DMS53 (cell line): ENCODE results near the gene ELAVL1.

Source experiments
- DNase-seq: peaks from one replicate; lab custom pipeline; 2025; lab: John Stamatoyannopoulos, UW

The ELAVL1 gene

DNA sequence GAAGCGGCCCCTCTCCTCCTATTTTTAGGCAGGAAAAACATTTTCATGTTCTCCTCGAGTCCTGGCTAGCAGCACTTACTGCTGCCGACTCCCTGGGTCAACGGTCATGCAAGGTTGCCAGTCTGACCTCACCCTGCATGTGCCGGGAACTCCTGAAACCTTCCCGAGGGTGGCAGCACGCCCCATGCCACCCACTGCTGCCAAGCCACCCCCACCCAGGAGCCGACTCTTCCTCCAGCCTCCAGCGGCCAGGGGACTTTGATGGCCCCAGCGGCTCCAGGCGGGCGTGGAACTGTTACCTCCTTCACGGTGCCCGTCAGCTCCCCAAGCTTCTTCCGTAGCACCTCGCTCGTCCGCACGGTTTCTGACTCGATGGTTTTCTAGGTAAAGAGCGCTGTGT is 70.7 kb downstream of the ELAVL1 start:
- DNase-seq: no peak

DNA sequence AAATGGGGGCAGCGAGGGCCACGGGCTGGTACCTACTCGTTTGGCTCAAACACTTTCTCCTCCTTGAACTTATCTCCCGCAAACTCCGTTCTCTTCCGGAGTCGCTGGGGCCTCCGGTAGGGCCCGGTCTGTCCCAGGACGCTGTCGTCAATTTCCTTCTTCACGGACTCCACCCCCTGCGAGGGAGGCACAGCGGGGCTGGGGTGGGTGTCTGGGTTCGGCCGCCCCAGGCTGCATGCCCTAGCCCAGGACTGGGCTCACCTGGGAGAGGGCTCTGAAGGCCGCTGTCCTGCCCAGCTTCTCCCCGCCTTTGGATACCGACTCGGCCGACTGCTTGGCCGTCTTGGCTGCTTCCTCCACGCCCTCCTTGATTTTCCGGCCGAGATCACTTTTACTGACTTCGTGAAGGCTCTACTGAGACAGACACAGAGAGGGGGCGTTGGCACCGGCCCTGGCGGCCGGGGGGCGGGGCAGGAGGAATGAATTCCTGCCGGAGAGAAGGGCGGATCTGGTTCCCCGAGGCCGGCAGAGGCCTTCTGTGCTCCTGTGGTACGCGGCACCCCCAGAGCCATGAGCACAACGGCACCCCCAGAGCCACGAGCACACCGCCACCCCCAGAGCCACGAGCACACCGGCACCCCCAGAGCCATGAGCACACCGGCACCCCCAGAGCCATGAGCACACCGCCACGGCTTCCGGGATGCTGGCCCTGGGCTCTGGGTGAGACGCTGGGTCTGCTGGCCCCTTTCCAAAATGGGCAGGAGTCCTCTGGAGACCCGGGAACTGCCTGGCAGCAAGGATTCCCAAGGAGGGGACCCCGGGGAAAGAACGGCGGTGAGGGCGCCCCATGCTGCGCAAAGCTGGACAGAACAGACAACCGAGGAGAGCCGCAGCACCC is 71.4 kb downstream of the ELAVL1 start:
- no peak for DNase-seq

DNA sequence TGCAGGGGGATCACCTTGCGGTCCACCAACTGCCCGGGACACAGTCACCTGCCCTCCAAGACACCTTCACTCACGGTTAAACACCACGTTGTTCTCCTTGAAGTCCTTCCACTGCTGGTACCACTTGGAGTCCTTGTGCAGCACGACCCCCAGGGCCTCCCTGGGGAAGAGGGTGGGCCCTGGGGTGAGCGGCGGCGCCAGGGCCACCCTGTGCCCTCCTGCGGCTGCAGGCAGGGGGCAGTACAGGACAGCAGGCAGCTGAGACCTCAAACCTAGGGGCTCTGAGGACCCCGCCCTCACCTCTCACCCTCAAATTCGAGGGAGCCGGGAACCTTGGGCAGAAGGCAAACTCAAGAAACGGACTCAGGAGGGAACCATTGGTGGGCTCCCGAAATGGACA is 72.0 kb downstream of the ELAVL1 start:
- no peak for DNase-seq

DNA sequence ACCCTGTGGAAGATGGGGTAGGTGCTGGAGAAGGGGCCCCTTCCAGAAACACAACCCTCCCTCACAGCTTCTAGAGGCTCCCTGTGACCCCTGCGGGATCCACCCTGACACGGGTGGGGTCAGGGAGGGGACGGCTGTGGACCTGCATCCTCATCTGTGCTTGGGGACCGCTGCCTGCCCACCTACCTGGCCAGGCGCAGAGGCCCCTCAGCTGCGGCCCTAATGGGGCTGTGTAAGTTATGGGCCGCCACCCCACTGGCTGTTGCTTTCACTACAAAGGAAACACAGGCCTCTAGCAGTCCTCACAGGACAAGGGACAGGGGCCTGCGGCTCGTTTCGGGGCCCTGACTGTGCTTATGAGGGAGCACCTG is 72.5 kb downstream of the ELAVL1 start:
- DNase-seq: no peak

DNA sequence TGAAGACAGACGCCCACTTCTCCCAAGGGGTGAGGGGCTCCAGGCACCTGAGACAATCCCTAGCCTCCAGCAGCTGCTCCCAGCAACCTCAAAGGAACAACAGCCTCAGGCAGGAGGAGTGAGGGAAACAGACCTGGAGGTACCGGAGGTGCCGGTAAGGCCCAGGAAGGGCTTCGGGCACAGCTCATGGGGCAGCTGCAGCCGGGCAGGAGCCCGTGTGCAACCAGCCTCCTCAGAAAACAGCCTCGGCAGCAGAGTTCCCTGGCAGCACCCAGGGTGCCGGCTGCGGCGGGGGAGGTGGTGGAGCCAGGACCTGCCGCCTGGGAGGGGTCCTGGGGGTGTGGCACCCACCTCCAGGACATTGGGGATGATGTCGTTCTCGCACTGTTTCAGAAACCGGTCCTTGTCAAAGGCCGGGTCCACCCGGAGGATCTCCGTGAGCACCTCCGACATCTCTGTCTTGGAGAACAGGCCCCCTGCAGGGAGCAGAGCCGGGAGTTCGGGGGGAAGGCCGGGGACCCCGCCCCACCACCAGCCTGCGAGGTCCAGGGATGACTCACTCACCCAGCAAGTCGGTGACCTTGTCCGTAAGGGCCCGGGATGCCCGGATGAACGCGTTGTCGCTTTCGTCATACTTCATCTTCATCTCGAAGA is 73.0 kb downstream of the ELAVL1 start:
- DNase-seq: no peak

DNA sequence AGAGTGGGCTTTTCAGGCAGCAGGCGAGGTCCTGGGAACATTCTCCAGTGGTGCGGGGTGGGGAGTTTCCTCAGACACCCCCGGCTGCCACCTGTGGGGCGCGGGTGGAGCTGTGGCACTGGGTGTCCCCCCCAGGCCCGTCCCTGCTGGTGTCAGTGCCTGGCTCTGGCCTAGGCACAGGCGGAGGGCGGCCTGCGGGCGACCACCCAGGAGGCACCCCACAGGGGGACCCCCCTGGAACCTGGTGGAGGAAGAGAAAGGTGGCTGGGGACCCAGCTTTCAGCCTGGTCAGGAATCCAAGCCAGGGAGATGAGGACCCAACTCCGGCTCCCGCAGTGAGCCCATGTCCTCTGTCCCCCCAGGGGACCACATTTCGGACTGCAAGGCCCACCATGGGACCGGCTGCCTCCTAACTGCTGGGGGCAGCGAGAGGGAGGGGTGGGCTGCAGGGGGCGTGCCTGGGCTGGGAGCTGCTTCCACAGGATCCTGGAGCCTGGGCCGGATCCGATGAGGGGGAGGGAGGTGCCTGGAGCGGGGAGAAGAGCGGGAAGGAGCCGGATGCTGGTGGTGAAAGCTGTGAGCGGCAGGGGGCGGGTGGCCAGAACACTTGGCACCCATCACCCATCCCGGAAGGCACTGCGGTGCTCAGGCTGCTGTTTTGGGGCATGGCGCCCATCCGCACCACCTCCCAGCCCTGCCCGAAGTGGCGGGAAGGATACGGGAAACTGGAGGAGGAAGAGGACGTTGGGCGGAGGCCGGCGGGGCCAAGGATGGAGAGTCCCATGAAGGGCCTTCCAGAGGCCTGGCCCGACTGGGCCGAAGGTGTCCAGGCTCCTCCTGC is 74.0 kb downstream of the ELAVL1 start:
- no peak for DNase-seq

DNA sequence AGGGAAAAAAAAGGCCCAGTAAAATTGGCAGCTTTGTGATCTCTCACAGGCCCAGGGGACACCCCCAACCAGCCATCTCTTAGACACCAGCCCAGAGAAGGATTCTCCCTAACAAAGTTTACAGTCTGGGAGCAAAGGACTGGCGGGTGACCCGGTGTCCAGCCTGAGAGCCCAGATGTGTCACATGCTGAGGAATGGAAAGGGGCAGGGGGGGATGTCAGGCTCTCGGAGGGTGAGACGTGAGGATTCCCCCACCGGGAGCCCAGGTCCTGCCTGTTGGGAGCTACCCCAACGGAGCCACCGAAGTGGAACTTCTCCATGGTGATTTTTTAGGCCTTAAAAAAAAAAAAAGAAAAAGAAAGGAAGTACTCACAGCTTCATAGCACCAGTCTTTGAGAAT is 74.7 kb downstream of the ELAVL1 start:
- DNase-seq: no peak

DNA sequence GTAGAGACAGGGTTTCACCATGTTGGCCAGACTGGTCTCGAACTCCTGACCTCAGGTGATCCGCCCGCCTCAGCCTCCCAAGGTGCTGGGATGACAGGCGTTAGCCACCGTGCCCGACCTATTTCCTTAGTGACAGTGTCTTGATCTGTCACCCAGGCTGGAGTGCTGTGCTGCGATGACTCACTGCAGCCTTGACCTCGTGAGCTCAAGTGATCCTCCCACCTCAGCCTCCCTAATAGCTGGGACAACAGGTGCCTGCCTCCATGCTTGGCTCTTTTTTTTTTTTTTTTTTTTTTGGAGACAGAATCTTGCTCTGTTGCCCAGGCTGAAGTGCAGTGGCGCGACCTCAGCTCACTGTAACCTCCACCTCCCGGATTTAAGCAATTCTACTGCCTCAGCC is 75.4 kb downstream of the ELAVL1 start:
- peak; percentile 50 for DNase-seq

DNA sequence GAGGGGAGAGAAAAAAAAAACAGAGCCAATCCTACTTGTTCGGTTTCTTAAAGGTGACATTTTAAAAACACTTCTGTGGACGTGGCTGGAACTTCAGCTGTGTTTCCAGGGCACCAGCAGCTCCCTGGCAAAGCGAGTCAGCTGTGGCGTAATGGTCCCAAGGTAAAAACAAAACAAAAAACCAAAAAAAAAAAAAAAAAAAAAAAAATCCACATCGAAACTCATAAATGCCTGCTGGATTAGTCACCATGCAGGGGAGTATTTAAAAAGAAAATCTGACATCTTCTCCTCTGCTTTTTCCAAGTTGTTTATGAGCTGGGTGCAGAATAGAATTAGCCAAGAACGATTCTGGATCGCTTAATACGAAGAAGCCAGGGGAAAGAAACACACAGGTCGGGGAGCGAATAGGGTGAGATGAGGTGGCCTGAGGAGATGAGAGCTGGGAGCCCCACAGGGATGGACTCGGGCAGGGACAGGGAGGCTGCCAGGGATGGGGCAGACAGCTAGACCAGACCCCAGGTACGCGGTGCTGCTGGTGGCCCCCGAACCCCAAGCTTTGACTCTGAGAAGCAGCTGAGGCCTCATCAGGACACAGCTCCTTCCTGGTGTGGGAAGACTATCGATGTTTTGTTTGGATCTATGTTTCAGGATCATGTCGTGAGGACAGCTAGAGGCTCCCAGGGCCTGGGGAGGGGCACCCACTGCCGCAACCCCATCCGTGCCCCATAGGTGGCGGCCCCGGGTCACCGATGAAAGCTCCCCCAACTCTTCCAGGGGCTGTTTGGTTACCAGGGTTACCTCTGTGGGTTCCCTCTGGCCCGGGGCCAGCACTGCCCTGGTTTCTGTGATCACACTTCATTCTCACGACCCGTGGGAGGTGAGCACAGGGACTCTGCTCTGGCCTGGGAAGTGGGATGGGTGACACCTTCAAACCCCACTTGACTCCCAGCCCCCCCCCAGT is 76.4 kb downstream of the ELAVL1 start:
- DNase-seq: peak; percentile 74

DNA sequence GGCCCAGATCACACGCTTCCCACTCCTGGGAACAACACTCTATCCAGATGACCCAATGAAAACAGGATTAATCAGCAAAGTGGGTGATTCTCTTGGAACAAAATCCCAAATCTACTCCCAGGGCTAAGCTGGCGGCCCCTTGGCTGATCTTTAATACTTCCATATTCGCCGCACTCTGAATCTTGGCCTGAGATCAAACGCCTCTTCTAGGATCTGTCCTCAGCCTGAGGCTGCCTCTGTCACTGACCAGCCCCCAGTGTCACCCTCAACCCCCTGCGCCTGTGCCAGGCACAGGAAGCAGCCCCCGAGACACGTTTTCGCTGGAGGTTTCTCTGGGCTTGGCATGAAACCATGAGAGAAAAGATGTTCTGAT is 77.1 kb downstream of the ELAVL1 start:
- DNase-seq: no peak

DNA sequence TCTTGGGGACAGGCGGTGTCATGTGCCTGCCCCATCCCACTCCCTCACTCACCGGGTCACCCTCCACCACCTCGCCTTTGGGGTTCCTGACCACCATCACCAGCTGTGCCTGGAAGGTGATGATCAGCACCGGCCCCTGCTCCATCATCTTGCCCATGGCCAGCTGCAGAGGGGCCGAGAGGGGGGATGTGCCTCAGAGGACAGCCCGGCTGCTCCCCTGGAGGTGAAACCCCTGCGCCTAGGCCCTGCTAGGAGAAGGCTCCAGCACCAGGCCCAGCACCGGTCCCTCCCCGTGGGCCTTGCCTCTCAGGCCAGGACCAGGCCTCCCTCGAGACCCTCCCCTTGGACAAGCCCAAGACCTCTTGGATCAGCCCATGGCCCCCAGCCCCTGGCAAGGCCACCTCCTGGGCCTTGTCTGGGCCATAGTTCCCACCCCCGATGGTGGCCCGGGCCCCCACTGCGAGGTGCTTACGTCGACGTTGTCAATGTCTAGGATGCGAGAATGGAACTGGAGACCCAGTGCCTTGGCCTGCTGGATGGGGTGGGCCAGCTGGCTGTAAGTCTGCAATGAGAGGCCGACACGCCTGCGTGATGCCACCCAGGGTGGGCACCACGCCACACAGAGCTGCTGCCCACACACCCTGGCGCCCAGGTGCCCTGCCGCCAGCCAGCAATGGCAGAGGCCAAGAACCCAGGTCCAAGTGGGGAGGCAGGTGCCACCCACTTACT is 77.7 kb downstream of the ELAVL1 start:
- no peak for DNase-seq

DNA sequence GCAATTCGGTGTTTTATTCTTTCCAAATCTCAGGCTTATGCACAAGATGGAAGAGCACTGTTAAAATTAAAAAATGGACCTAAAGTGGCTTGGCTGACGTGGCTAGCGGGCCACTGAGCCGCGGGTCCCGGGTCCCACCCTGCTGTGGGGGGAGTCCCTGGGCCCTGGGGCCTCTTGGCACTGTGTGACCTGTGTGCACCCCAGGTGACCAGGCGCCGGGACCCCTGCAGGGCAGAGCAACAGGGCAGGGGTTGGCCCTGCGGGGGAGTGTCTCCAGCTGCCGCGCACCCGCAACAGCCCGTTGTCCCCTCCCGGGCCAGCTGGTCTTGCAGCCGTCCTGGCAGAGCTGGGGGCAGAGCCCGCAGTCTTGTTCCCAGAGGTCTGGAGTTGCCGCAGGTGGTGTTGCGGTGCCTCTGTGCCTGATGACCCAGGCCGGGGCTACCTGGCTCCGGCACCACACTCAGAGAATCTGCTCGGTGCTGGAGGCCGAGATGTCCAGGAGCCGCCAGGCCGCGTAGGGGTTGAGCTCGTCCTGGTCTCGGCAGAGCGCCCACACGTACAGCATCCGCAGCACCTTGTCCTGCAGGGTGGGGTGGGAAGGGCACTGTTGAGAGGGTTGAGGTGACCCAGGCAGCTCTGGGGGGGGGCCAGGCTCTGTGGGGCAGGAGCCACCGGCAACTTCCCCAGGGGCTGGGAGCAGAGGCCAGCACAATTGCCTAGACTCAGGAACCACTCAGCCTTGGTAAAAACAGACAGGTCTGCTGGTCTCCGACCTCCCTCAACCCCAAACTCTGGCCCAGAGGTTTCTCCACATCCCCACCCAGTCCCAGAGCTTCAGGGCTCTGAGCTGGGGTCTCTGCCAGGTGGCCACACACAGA is 78.5 kb downstream of the ELAVL1 start:
- DNase-seq: peak; percentile 59

DNA sequence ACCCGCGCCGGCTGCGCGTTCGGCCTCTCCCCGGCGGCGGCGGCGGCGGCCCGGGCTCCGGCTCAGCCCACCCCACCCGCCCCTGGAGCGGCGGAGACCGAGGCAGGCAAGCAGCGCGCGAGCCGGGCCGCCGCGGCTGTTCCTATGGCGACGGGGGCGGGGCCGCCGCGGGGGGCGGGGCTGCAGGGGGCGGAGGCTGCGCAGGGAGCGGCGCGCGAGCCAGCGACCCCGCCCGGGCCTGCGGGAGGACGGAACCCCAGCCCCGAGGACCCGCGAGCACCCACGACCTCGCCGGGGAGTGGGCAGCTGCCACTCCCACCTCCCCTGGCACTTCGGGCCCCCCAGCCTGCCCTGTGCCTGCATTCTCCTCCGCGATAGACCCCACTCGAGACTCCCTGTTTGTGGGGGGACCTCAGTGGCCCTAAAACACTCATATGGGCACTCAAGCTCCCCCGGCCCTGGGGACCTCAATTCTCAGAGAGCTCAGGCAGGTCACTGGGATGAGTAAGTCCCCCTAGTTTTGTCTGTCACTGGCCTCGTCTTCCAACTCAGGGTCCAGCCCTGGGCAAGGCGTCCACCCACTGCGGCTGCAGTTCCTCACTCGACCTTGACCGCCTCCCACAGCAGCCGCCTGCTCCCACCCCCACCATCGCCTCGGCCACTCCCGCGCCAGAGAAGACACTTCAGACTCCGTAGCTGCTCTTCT is 79.3 kb downstream of the ELAVL1 start, which contains the start of gene CTXN1:
TSS of gene CTXN1 (minus strand) at position 115 of the 706 bp plus-strand sequence. CDS start 597 bp downstream, outside the sequence.
- DNase-seq: peak; percentile 79

DNA sequence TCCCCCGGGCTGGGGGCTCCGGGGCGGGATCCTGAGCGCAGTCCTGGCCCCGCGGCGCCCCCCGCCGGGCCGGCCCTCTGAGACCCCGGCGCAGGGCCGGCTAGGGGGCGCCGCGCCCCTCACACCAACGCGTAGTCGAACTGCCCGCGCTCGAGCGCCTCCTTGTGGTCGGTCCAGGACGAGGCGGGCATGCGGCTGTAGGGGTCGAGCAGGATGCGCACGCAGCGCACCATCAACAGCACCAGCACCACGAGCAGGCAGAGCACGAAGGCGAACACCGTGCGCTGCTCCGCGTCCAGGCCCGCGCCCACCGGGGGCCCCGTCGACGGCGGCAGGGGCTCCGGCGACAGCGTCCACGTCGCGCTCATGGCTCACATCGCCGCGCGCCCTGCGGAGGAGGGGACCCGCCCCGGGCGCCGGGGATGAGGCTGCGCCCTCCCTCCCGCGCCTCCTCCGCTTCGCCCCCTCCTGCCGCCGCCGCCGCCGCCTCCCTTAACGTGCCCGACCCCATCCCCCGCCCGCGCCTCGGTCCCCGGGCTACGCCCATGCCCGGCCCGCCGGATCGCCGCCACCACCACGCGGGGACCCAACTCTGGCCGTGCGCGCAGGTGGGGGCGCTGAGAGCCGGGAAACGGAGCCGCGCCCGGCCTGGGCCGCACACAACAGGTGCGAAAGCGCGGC is 80.1 kb downstream of the ELAVL1 start:
- DNase-seq: peak; percentile 82

DNA sequence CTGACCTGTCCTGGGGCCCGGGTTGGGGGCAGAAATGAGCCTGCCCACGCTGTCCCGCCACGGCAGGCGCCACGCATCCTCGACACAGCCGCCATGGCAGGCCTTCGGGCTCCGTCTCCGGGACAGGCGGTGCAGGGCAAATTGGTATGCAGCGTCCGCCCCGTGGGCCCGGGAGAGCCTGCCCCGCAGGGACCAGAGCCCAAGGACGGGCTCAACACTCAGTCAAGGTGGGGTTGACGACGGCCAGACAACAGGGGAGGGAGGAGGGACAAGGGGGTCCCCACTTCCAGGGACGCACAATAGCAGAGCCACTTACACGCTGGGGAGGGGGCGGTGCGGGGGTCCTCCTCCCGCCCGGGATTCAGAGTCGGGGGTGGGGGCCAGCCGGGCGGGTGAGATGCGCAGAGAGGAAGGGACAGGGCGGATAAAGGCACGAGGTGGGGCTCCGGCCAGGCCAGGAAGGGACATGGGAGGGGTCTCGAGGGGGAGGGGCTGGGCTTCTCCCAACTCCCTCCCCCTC is 80.7 kb downstream of the ELAVL1 start:
- no peak for DNase-seq

DNA sequence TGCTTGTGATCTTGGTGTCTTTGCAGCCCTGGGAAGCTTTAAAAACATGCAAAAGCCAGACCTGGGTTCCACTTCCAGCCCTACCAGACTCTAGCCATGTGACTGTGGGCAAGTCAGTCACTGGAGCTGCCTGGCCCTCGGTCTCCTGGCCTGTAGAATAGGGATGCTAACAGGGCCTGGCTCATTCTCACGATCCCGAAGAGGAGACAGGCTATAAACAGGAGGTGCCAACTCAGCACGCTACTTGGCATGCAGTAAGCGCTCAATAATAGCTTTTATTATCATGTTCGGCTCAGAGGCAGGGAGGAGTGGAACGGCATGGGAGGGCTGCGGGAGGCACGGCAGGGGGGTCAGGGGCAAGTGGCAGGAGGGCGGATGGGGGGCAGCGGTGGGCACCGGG is 81.2 kb downstream of the ELAVL1 start:
- no peak for DNase-seq

DNA sequence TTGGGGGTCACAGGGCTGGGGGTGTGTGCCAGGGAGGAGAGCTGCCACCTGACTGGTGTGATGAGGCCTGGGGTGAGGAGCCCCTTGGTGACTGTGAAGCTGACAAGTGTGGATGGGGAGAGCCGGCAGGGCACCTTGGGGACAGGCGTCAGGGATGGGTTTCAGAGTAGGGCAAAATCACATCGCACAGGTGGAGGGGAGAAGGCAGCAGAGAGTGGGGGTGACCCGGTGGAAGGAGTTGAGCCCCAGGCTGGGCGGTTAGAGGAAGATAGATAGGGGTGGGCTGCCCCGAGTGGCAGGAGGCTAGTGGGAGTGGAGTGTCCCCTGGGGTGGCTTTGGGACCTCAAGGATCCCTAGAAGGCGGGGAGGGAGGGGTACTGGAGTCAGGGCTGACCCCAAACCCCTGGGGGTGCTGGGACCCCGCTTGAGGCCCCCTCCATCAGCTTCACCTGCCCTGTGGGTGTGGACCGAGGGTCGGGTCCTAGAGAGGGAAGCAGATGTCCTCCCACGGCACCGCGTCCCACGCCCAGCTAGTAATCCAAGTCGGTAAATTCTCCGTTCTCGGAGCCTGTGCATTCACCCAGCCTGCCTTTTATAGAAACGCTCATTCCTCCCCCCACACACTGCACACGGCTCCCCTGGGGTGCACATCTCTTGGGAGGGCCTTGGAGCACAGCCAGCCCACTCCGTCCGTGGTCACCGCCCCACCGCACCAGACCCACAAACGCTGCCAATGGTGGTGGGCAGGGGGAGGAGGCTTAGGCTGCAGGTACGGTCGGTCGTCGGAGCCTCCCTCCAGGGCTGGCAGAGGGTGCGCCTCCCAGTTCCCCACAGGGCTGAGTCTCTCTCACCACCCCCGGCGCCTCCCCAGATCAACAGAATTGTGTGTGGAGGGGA is 81.9 kb downstream of the ELAVL1 start:
- DNase-seq: no peak
